B cell (primary cell): ENCODE measurements around the gene MAP4K4. TPM values are rescaled to one million over a fixed set of nuclear protein-coding genes. Genes with fewer than 3 reads are reported as not detected.

Experiments used
- ATAC-seq: fragments of 200-7000 bp; cut with Tn5 transposase; one replicate; pipeline ENCODE4 v1.10.0; 2021; ENCODE audit warnings: low read depth, mild to moderate bottlenecking, moderate number of reproducible peaks, moderate library complexity
- CTCF ChIA-PET: fragments of 350-600 bp; sonication (Branson Sonifier 250); formaldehyde crosslinking; loops from one replicate; lab custom pipeline; 2021; ENCODE audit warnings: antibody characterized with exemption, inconsistent platforms; lab: Charles Lee
- POLR2A ChIA-PET: fragments of 350-600 bp; sonication (Branson Sonifier 250); formaldehyde crosslinking; loops from one replicate; lab custom pipeline; 2021; ENCODE audit warnings: antibody characterized with exemption; lab: Charles Lee
- DNase-seq: peaks from one replicate; pipeline ENCODE4 v3.0.0; 2013
- H2AFZ ChIP-seq: 2 replicates; pipeline ENCODE4 v1.6.1; 2012; ENCODE audit warnings: mild to moderate bottlenecking, low read depth, low read length; ENCODE audit not compliant: insufficient read depth, poor library complexity, severe bottlenecking
- H3K27ac ChIP-seq, 2 donors: 1 replicate in 1 of 2; 2 replicates in 1 of 2; pipeline ENCODE4 v1.5.1; 2012 to 2013; ENCODE audit warnings: low read length in 2 of 2, mild to moderate bottlenecking in 2 of 2, moderate library complexity in 1 of 2
- H3K27me3 ChIP-seq, 4 experiments: fragments of 200-600 bp in 1 of 4; sonication (generic) in 1 of 4; replicated peaks in 1 of 4; 1 replicate in 2 of 4; 2 replicates in 2 of 4; pipeline versions ENCODE4 v1.6.1 to v1.7.0; 2013 to 2016; ENCODE audit warnings: low read length in 3 of 4, mild to moderate bottlenecking in 2 of 4, mixed read lengths in 1 of 4, moderate library complexity in 1 of 4; ENCODE audit not compliant: insufficient read depth in 4 of 4, control insufficient read depth in 3 of 4; ENCODE audit errors: control extremely low read depth in 1 of 4
- H3K36me3 ChIP-seq, 2 experiments: replicated peaks in 1 of 2; 1 replicate in 1 of 2; 2 replicates in 1 of 2; pipeline versions ENCODE4 v1.6.1 to v1.7.1; 2013; ENCODE audit warnings: low read length in 1 of 2; ENCODE audit not compliant: insufficient read depth in 2 of 2, control insufficient read depth in 1 of 2; ENCODE audit errors: control extremely low read depth in 1 of 2, extremely low read depth in 1 of 2
- H3K4me1 ChIP-seq, 2 donors: fragments of 200-600 bp in 1 of 2; sonication (generic) in 1 of 2; 1 replicate in 1 of 2; 2 replicates in 1 of 2; pipeline versions ENCODE4 v1.5.1 to v1.6.1; 2013 to 2017; ENCODE audit warnings: low read length in 2 of 2; ENCODE audit not compliant: control insufficient read depth in 2 of 2, insufficient read depth in 2 of 2
- H3K4me2 ChIP-seq: replicated peaks from 2 replicates; pipeline ENCODE3; 2012; ENCODE audit warnings: mild to moderate bottlenecking, low read depth, low read length; ENCODE audit not compliant: poor library complexity, severe bottlenecking
- H3K4me3 ChIP-seq, 5 experiments: fragments of 200-600 bp in 1 of 5; sonication (generic) in 1 of 5; 1 replicate in 3 of 5; 2 replicates in 2 of 5; pipeline versions ENCODE4 v1.5.1 to v1.7.0; 2011 to 2016; ENCODE audit warnings: low read length in 4 of 5, mild to moderate bottlenecking in 4 of 5, low read depth in 2 of 5, control low read depth in 1 of 5, moderate library complexity in 1 of 5; ENCODE audit not compliant: insufficient read depth in 1 of 5; ENCODE audit errors: control extremely low read depth in 1 of 5, extremely low read depth in 1 of 5
- H3K79me2 ChIP-seq: fragments of 200-600 bp; sonication (generic); one replicate; pipeline ENCODE4 v1.6.0; 2016; ENCODE audit warnings: low read length; ENCODE audit not compliant: control insufficient read depth, insufficient read depth
- H3K9ac ChIP-seq: fragments of 200-600 bp; sonication (generic); 2 replicates; pipeline ENCODE4 v1.6.1; 2017; ENCODE audit warnings: mild to moderate bottlenecking, low read length, moderate library complexity
- H3K9me3 ChIP-seq, 3 donors: one replicate each; pipeline versions ENCODE4 v1.6.1 to v1.7.1; 2013; ENCODE audit warnings: low read length in 2 of 3; ENCODE audit not compliant: control insufficient read depth in 2 of 3, insufficient read depth in 1 of 3; ENCODE audit errors: control extremely low read depth in 1 of 3
- H4K20me1 ChIP-seq: 2 replicates; pipeline ENCODE4 v1.6.0; 2012; ENCODE audit warnings: mild to moderate bottlenecking, low read length; ENCODE audit not compliant: insufficient read depth, control insufficient read depth, poor library complexity, severe bottlenecking
- H3K27ac Mint-ChIP-seq: one replicate; pipeline ENCODE4 v1.8.0; 2021; ENCODE audit warnings: mixed read lengths
- H3K27me3 Mint-ChIP-seq: one replicate; pipeline ENCODE4 v1.8.0; 2021; ENCODE audit warnings: mixed read lengths
- H3K4me1 Mint-ChIP-seq: one replicate; pipeline ENCODE4 v1.8.0; 2021; ENCODE audit warnings: mixed read lengths
- H3K4me3 Mint-ChIP-seq: one replicate; pipeline ENCODE4 v1.8.0; 2021; ENCODE audit warnings: mixed read lengths
- H3K9me3 Mint-ChIP-seq: one replicate; pipeline ENCODE4 v1.8.0; 2022; ENCODE audit warnings: mixed read lengths; ENCODE audit not compliant: insufficient read depth
- CTCF ChIP-seq: fragments of 200-600 bp; IDR thresholded peaks from one replicate; pipeline ENCODE4 v1.8.0; 2022; ENCODE audit warnings: antibody characterized with exemption, mild to moderate bottlenecking
- EZH2 ChIP-seq: IDR thresholded peaks from 2 replicates; pipeline ENCODE4 v1.6.1; 2012; ENCODE audit warnings: borderline replicate concordance, low read depth, mild to moderate bottlenecking, moderate library complexity, low read length; ENCODE audit not compliant: insufficient read depth, poor library complexity, severe bottlenecking
- WGBS: methylation state at CpG from one replicate; pipeline ENCODE4 v1.1.5; 2013; ENCODE audit warnings: missing lambda C conversion rate; ENCODE audit not compliant: insufficient coverage; 5-methylcytosine and 5-hydroxymethylcytosine counted together
- intact Hi-C: fragments of 100-400 bp; cut with micrococcal nuclease; formaldehyde crosslinking; loops from one replicate; pipeline ENCODE4 v1.10.0; 2022
- polyA plus RNA-seq: library from polyadenylated mRNA; depleted of rRNA; stranded (reverse); fragments of >200 nt; gene quantifications from 2 replicates; pipeline ENCODE4 v1.2.3, GENCODE V29; 2012
- total RNA-seq, 2 donors: library from RNA; stranded (reverse); fragments of 120-200 nt in 1 of 2; gene quantifications; 1 replicate in 1 of 2; 2 replicates in 1 of 2; pipeline versions ENCODE4 v1.2.3 to v1.2.4, GENCODE V29; 2013 to 2022

Gene MAP4K4
- total and polyA plus RNA-seq, 2 donors (not counting 1 experiment from before 2014, with no cell fraction given) = 54.8 to 280 TPM

GRCh38 chr2:101872480-101872879, 175.0 kb downstream of the MAP4K4 start:
- Histone ChIP-seq H3K9ac (no peak overlapping the region), H3K4me1 (no peaks in the 10 kb centered on the region), H3K79me2 (no peaks in the 10 kb centered on the region), H3K4me3 (no peak overlapping the region), H4K20me1 (peaks cover 6% of the 10 kb centered on the region), H3K9me3 (no peaks in the 10 kb centered on the region), H3K27me3 (no peaks in the 10 kb centered on the region), H3K36me3 (peaks cover 15 to 91% of the 10 kb centered on the region in 2 experiments), H3K27ac (no peak overlapping the region), H3K4me2 (no peak overlapping the region), H2AFZ (no peak overlapping the region)
- ChIA-PET CTCF (interaction anchor here (0.7 to 1.2 kb wide), 2 partner anchors 41 to 531 kb away, joined by 3 to 4 read pairs; no protein-coding TSS in a partner anchor), POLR2A (no interaction called here)
- Mint-ChIP-seq H3K27ac (no peak overlapping the region), H3K27me3 (no peaks in the 10 kb centered on the region), H3K9me3 (no peaks in the 10 kb centered on the region), H3K4me3 (no peak overlapping the region), H3K4me1 (no peaks in the 10 kb centered on the region)
- ATAC-seq (no peak), DNase-seq (no peak)
- WGBS = 100% methylated on average over 3 of the region's 3 CpGs
- intact Hi-C loops = no loop called here
- TF ChIP-seq EZH2 = no peak
- TF ChIP-seq CTCF = no peak

GRCh38 chr2:101873543-101873942, 176.0 kb downstream of the MAP4K4 start:
- no peak overlapping the region for H2AFZ ChIP-seq
- WGBS = no CpG with 5 or more reads among the region's 3 CpGs
- ChIA-PET POLR2A (no interaction called here), CTCF (interaction anchor here (1.2 to 1.3 kb wide), 3 partner anchors 10 to 532 kb away, joined by 3 to 5 read pairs (median 4); no protein-coding TSS in a partner anchor)
- no peak overlapping the region for H3K27ac ChIP-seq
- H3K4me1 ChIP-seq = no peaks in the 10 kb centered on the region
- H3K4me2 ChIP-seq = no peak overlapping the region
- H4K20me1 ChIP-seq = peaks cover 6% of the 10 kb centered on the region
- peaks cover 9 to 87% of the 10 kb centered on the region in 2 experiments for H3K36me3 ChIP-seq
- no peak for ATAC-seq
- TF ChIP-seq CTCF (no peak), EZH2 (no peak)
- no peaks in the 10 kb centered on the region for H3K27me3 ChIP-seq
- H3K27me3 Mint-ChIP-seq = no peaks in the 10 kb centered on the region
- H3K79me2 ChIP-seq = no peaks in the 10 kb centered on the region
- no peak for DNase-seq
- H3K27ac Mint-ChIP-seq = peak overlapping the region; percentile 2
- no peaks in the 10 kb centered on the region for H3K9me3 Mint-ChIP-seq
- no peak overlapping the region for H3K9ac ChIP-seq
- no peaks in the 10 kb centered on the region for H3K4me1 Mint-ChIP-seq
- no peak overlapping the region for H3K4me3 Mint-ChIP-seq
- intact Hi-C loops = no loop called here
- no peaks in the 10 kb centered on the region for H3K9me3 ChIP-seq
- no peak overlapping the region for H3K4me3 ChIP-seq
